ENCODE results near the gene CTPS2. TPM values are rescaled to one million over a fixed set of nuclear protein-coding genes. Genes with fewer than 3 reads are reported as not detected.

Gene CTPS2
- total and polyA plus RNA-seq, 10 of the 15 experiments (the other 5 are each of a cell fraction or from before 2014, with no cell fraction given) = 5.9 to 17.8 (median 14.2) TPM

GRCh38 chrX:16702700-16703599, 9.5 kb downstream of the CTPS2 start:
- RAD21 ChIA-PET (ENCODE audit: unreplicated experiment) = no interaction called here
- POLR2A ChIA-PET = interaction anchor here (0.6 kb wide), 1 partner anchor 8 kb away, joined by 3 read pairs; no protein-coding TSS in a partner anchor
- SMC1A ChIA-PET (ENCODE audit: uncharacterized antibody, unreplicated experiment) = no interaction called here
- H3K9me3 ChIP-seq (replicated peaks; ENCODE audit: control insufficient read depth, insufficient read depth, low read length) = no peaks in the 10 kb centered on the region
- DNase-seq (ENCODE audit: low read depth, low spot score) (no peak), ATAC-seq (no peak), FAIRE-seq (no peak)
- in situ Hi-C loops (cut with MboI) (loop anchor here (10.0 kb wide), 1 partner anchor 1018 kb away; no protein-coding TSS in a partner anchor), intact Hi-C loops (cut with micrococcal nuclease; ENCODE audit: unreplicated experiment) (no loop called here)
- WGBS (ENCODE audit: insufficient coverage, insufficient replicate concordance, low lambda C conversion rate, missing lambda C conversion rate) = 69% methylated on average over 15 of the region's 15 CpGs
- no peaks in the 10 kb centered on the region for H3K27me3 ChIP-seq (replicated peaks in 1 of 2; ENCODE audit: control insufficient read depth in 2 of 2, insufficient read depth in 2 of 2, low read length in 1 of 2)
- H2AFZ ChIP-seq (ENCODE audit: control insufficient read depth, low read depth, low read length) = no peak overlapping the region
- CTCF ChIA-PET = interaction anchor here (0.5 kb wide), 1 partner anchor 8 kb away, joined by 3 read pairs; no protein-coding TSS in a partner anchor
- no peaks in the 10 kb centered on the region for H3K79me2 ChIP-seq (ENCODE audit: control insufficient read depth, insufficient read depth, low read length)
- H3K4me3 ChIP-seq = no peak overlapping the region
- H3K9ac ChIP-seq (ENCODE audit: control insufficient read depth, insufficient read depth, low read length) = no peak overlapping the region
- no peaks in the 10 kb centered on the region for H3K36me3 ChIP-seq (ENCODE audit: control insufficient read depth in 2 of 2, insufficient read depth in 2 of 2, low read length in 1 of 2)
- H3K4me1 ChIP-seq (ENCODE audit: control insufficient read depth, insufficient read depth, low read length) = no peaks in the 10 kb centered on the region
- no peak overlapping the region for H3K4me2 ChIP-seq (ENCODE audit: control insufficient read depth, insufficient read depth)
- no peak for TF ChIP-seq MTA3 (IDR thresholded peaks at IDR 0.05; ENCODE audit: borderline replicate concordance, low read length)
- no TSS peak for BruUV-seq (replicated peaks)
- H4K20me1 ChIP-seq (ENCODE audit: control insufficient read depth, insufficient read depth) = no peaks in the 10 kb centered on the region
- H3K27ac ChIP-seq (ENCODE audit: control insufficient read depth, insufficient read depth) = no peak overlapping the region

- Histone ChIP-seq H3K4me3 (no peak overlapping the region), H3K9ac (ENCODE audit: control insufficient read depth, insufficient read depth, low read length) (no peak overlapping the region), H3K4me1 (ENCODE audit: control insufficient read depth, insufficient read depth, low read length) (no peaks in the 10 kb centered on the region), H4K20me1 (ENCODE audit: control insufficient read depth, insufficient read depth) (no peaks in the 10 kb centered on the region), H3K4me2 (ENCODE audit: control insufficient read depth, insufficient read depth) (no peak overlapping the region), H3K27ac (ENCODE audit: control insufficient read depth, insufficient read depth) (no peak overlapping the region), H3K79me2 (ENCODE audit: control insufficient read depth, insufficient read depth, low read length) (no peaks in the 10 kb centered on the region), H2AFZ (ENCODE audit: control insufficient read depth, low read depth, low read length) (no peak overlapping the region), H3K9me3 (replicated peaks; ENCODE audit: control insufficient read depth, insufficient read depth, low read length) (no peaks in the 10 kb centered on the region), H3K27me3 (replicated peaks in 1 of 2; ENCODE audit: control insufficient read depth in 2 of 2, insufficient read depth in 2 of 2, low read length in 1 of 2) (no peaks in the 10 kb centered on the region), H3K36me3 (ENCODE audit: control insufficient read depth in 2 of 2, insufficient read depth in 2 of 2, low read length in 1 of 2) (no peaks in the 10 kb centered on the region)
- ChIA-PET RAD21 (ENCODE audit: unreplicated experiment) (no interaction called here), CTCF (interaction anchor here (0.9 kb wide), 1 partner anchor 16 kb away, joined by 3 read pairs; no protein-coding TSS in a partner anchor), POLR2A (no interaction called here), SMC1A (ENCODE audit: uncharacterized antibody, unreplicated experiment) (no interaction called here)
- ATAC-seq (no peak), DNase-seq (ENCODE audit: low read depth, low spot score) (no peak), FAIRE-seq (no peak)
- 39% methylated on average over 2 of the region's 2 CpGs for WGBS (ENCODE audit: insufficient coverage, insufficient replicate concordance, low lambda C conversion rate, missing lambda C conversion rate)
- intact Hi-C loops (cut with micrococcal nuclease; ENCODE audit: unreplicated experiment) = no loop called here
- in situ Hi-C loops (cut with MboI) = loop anchor here (10.0 kb wide), 1 partner anchor 1016 kb away; no protein-coding TSS in a partner anchor
- no TSS peak for BruUV-seq (replicated peaks)
- no peak for TF ChIP-seq SUZ12 (IDR thresholded peaks at IDR 0.05; ENCODE audit: unreplicated experiment)
- no peak for TF ChIP-seq BACH1 (IDR thresholded peaks at IDR 0.05; ENCODE audit: borderline replicate concordance)
- TF ChIP-seq MYC (IDR thresholded peaks at IDR 0.05; ENCODE audit: insufficient read depth, insufficient read length, insufficient replicate concordance, low read length, severe bottlenecking) = no peak
- no peak for TF ChIP-seq PKNOX1 (IDR thresholded peaks at IDR 0.05)
- TF ChIP-seq SMAD5 (IDR thresholded peaks at IDR 0.05; ENCODE audit: low read depth) = no peak
- no peak for TF ChIP-seq MEF2B (IDR thresholded peaks at IDR 0.05; ENCODE audit: partially characterized antibody, poor library complexity, severe bottlenecking)
- TF ChIP-seq MAX (IDR thresholded peaks at IDR 0.05; ENCODE audit: low read depth, low read length) = no peak
- TF ChIP-seq STAT3 (IDR thresholded peaks at IDR 0.05; ENCODE audit: low read depth, low read length) = no peak
- no peak for TF ChIP-seq MEF2A (IDR thresholded peaks at IDR 0.05; ENCODE audit: insufficient read depth, low read depth, low read length)
- TF ChIP-seq E4F1 (IDR thresholded peaks at IDR 0.05; ENCODE audit: borderline replicate concordance, partially characterized antibody) = no peak
- no peak for TF ChIP-seq SP1 (IDR thresholded peaks at IDR 0.05; ENCODE audit: low read depth, low read length)
Observed at GRCh38 chrX:16700734-16701133, 11.7 kb downstream of the CTPS2 start.
